Stomach (tissue), 9 donors: ENCODE data around the gene PPRC1. TPM values are rescaled to one million over a fixed set of nuclear protein-coding genes. Genes with fewer than 3 reads are reported as not detected.

Source experiments
- DNase-seq, 2 donors: peaks; one replicate each; pipeline versions ENCODE4 v3.0.0 to v3.0.0-alpha.2; 2013 to 2019
- H3K27ac ChIP-seq, 5 donors: fragments of 200-600 bp in 4 of 5; sonication (generic) in 4 of 5; one replicate each; pipeline ENCODE4 v1.5.1; 2013 to 2019; ENCODE audit warnings: mild to moderate bottlenecking in 1 of 5, moderate library complexity in 1 of 5
- H3K27me3 ChIP-seq, 3 donors: fragments of 200-600 bp; sonication (generic); one replicate each; pipeline ENCODE4 v1.5.1; 2017 to 2019; ENCODE audit warnings: mixed run types in 1 of 3
- H3K36me3 ChIP-seq, 4 donors: fragments of 200-600 bp; sonication (generic); 1 replicate in 3 of 4; 2 replicates in 1 of 4; pipeline ENCODE4 v1.5.1; 2016 to 2019
- H3K4me1 ChIP-seq, 4 donors: fragments of 200-600 bp; sonication (generic); one replicate each; pipeline ENCODE4 v1.5.1; 2016 to 2019
- H3K4me3 ChIP-seq, 4 donors: fragments of 200-600 bp; sonication (generic) in 3 of 4; one replicate each; pipeline ENCODE4 v1.5.1; 2016 to 2019; ENCODE audit warnings: mild to moderate bottlenecking in 1 of 4
- H3K9me3 ChIP-seq, 4 donors: fragments of 200-600 bp; sonication (generic); one replicate each; pipeline ENCODE4 v1.5.1; 2016 to 2019
- EP300 ChIP-seq: sonication (generic); formaldehyde crosslinking; IDR thresholded peaks from one replicate; pipeline ENCODE4 v1.6.1; 2017; ENCODE audit warnings: antibody characterized with exemption
- POLR2A ChIP-seq, 4 donors: fragments of 450-650 bp; IDR thresholded peaks; one replicate each; pipeline ENCODE4 v1.6.1; 2016; ENCODE audit warnings: antibody characterized with exemption in 4 of 4, control low read depth in 2 of 4, mild to moderate bottlenecking in 1 of 4, moderate library complexity in 1 of 4
- POLR2AphosphoS5 ChIP-seq, 3 donors: sonication (generic); formaldehyde crosslinking; IDR thresholded peaks; one replicate each; pipeline ENCODE4 v1.6.1; 2016; ENCODE audit warnings: antibody characterized with exemption in 3 of 3
- WGBS, 5 donors: extraction: QIAGEN DNeasy Blood & Tissue Kit in 3 of 5; methylation state at CpG; one replicate each; pipeline versions ENCODE4 v1.1.5 to v1.1.7; 2013 to 2018; 5-methylcytosine and 5-hydroxymethylcytosine counted together
- intact Hi-C: fragments of 100-400 bp; cut with DNase I; formaldehyde crosslinking; loops from one replicate; pipeline ENCODE4 v1.15.1; 2023; ENCODE audit warnings: low total_unique reads
- polyA plus RNA-seq, 3 donors: library from polyadenylated mRNA; stranded (reverse); fragments of 200-250 nt; gene quantifications; one replicate each; pipeline ENCODE4 v1.2.3, GENCODE V29; 2013
- total RNA-seq, 5 donors: library from RNA; depleted of rRNA; stranded (reverse); fragments of >200 nt; gene quantifications; one replicate each; pipeline versions ENCODE4 v1.1.0 to v1.2.3, GENCODE V29; 2014 to 2016
- TF ChIP-seq, protein P1 (sequence below), 7 experiments: fragments of 450-650 bp in 4 of 7; fragments of 200-600 bp in 3 of 7; sonication (generic) in 3 of 7; IDR thresholded peaks; one replicate each; pipeline ENCODE4 v1.5.1; 2016 to 2019; ENCODE audit warnings: antibody characterized with exemption in 7 of 7, control low read depth in 2 of 7, mild to moderate bottlenecking in 1 of 7
- donor health status: healthy with polysubstance abuse.
- donor health status: Bipolar disorder and iron deficiency.
- donor health status: healthy.

PPRC1 gene
- total and polyA plus RNA-seq, 8 donors = 10.4 to 37.3 (median 14.9) TPM

DNA sequence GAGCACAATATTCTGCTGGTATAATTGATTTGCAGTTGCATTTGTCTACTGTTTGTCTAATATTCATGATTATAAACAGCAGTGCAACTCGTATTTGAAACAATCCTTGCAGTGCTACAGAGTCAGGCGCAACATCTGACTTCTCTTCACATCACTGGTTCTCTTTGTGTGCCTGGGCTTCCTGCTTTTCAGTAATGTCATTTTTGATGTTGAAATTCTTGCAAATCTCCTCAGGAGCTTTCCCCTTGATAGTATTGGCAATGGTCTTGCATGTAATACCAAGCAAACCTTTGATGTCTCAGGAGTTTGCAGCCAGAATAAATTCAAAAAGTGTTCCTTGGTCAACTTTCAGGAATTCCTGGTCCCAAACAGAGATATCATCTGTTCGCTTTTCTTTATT, 47.5 kb upstream of the PPRC1 start:
- intact Hi-C loops = no loop called here
- H3K9me3 ChIP-seq = no peaks in the 10 kb centered on the region
- no peaks in the 10 kb centered on the region for H3K4me1 ChIP-seq
- H3K4me3 ChIP-seq = no peak overlapping the region
- H3K27me3 ChIP-seq = no peaks in the 10 kb centered on the region
- TF ChIP-seq EP300 (no peak), POLR2AphosphoS5 (IDR thresholded peaks at IDR 0.05) (no peak), POLR2A (IDR thresholded peaks at IDR 0.05) (no peak)
- TF ChIP-seq, protein P1, sequence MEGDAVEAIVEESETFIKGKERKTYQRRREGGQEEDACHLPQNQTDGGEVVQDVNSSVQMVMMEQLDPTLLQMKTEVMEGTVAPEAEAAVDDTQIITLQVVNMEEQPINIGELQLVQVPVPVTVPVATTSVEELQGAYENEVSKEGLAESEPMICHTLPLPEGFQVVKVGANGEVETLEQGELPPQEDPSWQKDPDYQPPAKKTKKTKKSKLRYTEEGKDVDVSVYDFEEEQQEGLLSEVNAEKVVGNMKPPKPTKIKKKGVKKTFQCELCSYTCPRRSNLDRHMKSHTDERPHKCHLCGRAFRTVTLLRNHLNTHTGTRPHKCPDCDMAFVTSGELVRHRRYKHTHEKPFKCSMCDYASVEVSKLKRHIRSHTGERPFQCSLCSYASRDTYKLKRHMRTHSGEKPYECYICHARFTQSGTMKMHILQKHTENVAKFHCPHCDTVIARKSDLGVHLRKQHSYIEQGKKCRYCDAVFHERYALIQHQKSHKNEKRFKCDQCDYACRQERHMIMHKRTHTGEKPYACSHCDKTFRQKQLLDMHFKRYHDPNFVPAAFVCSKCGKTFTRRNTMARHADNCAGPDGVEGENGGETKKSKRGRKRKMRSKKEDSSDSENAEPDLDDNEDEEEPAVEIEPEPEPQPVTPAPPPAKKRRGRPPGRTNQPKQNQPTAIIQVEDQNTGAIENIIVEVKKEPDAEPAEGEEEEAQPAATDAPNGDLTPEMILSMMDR (IDR thresholded peaks at IDR 0.05) = no peak
- H3K36me3 ChIP-seq = no peaks in the 10 kb centered on the region
- no peak for DNase-seq
- 84 to 90% (median 88%) methylated on average over 3 of the region's 3 CpGs for WGBS, 5 donors
- no peak overlapping the region for H3K27ac ChIP-seq

DNA sequence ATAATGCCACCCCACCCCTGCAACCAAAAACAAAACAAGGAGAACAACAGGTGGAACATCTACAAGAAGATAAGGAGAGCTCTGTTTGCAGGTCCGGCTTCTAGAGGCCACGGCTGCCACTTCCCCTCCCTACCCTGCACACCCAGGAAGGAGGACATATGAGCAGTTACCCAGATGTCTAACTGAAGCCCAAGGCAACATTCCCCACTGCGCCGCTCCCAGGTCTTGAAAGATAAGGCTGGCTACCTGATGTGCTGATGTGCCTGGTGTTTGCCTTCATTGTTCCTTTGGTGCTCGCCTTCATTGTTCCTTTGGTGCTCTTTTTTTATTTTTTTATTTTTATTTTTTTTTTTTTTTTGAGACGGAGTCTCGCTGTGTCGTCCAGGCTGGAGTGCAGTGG, 46.6 kb upstream of the PPRC1 start:
- 92 to 97% (median 93%) methylated on average over 8 of the region's 8 CpGs for WGBS, 5 donors
- Histone ChIP-seq H3K4me3 (no peak overlapping the region), H3K27ac (no peak overlapping the region), H3K4me1 (no peaks in the 10 kb centered on the region), H3K9me3 (no peaks in the 10 kb centered on the region), H3K27me3 (no peaks in the 10 kb centered on the region), H3K36me3 (no peaks in the 10 kb centered on the region)
- intact Hi-C loops = no loop called here
- no peak for DNase-seq
- TF ChIP-seq, protein P1 (IDR thresholded peaks at IDR 0.05) = no peak
- TF ChIP-seq EP300 = no peak

DNA sequence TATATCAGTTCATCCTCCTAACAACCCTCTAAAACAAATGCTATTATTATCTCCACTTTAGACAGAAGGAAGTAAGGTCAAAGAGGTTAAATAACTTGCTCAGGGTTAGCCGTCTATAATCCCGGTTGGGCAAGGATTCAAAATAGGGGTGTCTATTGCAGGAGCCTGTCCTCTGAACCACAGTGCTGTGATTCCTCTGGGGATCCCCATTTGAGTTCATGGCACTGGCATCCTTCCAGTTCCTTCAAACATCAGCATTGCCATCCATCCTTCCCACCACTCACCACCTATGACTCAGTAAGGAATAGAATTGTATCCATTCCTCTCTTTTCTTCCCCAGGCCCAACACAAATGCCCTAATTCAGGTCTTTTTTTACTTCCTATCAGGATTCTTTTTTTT, 42.1 kb upstream of the PPRC1 start:
- intact Hi-C loops = no loop called here
- no peak for DNase-seq
- Histone ChIP-seq H3K27me3 (no peaks in the 10 kb centered on the region), H3K36me3 (no peaks in the 10 kb centered on the region), H3K4me1 (no peaks in the 10 kb centered on the region), H3K4me3 (no peak overlapping the region), H3K27ac (no peak overlapping the region), H3K9me3 (no peaks in the 10 kb centered on the region)
- TF ChIP-seq, protein P1 (IDR thresholded peaks at IDR 0.05) = no peak
- TF ChIP-seq EP300 = no peak
- no peak for TF ChIP-seq POLR2A (IDR thresholded peaks at IDR 0.05)
- TF ChIP-seq POLR2AphosphoS5 (IDR thresholded peaks at IDR 0.05) = no peak
- 54 to 69% (median 59%) methylated on average over 2 of the region's 2 CpGs for WGBS, 5 donors

DNA sequence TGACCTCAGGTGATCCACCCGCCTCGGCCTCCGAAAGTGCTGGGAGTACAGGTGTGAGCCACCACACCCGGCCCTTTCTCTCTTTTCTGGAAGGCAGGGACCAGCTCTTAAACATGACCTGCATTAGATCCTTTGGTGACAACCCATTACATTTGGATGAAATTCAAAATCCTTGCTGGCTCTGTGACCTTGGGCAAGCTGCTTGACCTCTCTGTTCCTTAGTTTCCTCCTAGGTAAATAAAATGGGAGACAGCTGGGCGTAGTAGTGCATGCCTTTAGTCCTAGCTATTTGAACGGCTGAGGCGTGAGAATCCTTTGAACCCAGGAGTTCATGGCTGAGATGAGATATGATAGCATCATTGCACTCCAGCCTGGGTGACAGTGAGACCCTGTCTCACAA, 36.4 kb upstream of the PPRC1 start:
- DNase-seq = no peak
- H3K4me1 ChIP-seq = no peaks in the 10 kb centered on the region
- H3K36me3 ChIP-seq = peaks cover 0 to 5% (median 2%) of the 10 kb centered on the region in 4 donors
- no peak overlapping the region for H3K4me3 ChIP-seq
- H3K27me3 ChIP-seq = no peaks in the 10 kb centered on the region
- no peak overlapping the region for H3K27ac ChIP-seq
- TF ChIP-seq, protein P1 (IDR thresholded peaks at IDR 0.05) = no peak
- TF ChIP-seq EP300 (no peak), POLR2AphosphoS5 (IDR thresholded peaks at IDR 0.05) (no peak), POLR2A (IDR thresholded peaks at IDR 0.05) (no peak)
- WGBS, 5 donors = 92 to 97% (median 92%) methylated on average over 7 of the region's 7 CpGs
- H3K9me3 ChIP-seq = no peaks in the 10 kb centered on the region
- intact Hi-C loops = no loop called here
